Activated CD8-positive, alpha-beta memory T cell treated with anti-CD3 and anti-CD28 coated beads, Interleukin-2, amount 50 U/mL, for 48 hours (primary cell): ENCODE measurements around the gene SGPP2.
"Not testable (repeated sequence)": the region's sequence is repeated elsewhere in the genome, so short reads cannot be mapped to it uniquely, and the experiment has no call there.

Experiments
- DNase-seq: peaks from one replicate; pipeline ENCODE4 v3.0.0-alpha.2; 2020

Gene SGPP2

GRCh38 chr2:222424276-222424728 lies at the start of gene SGPP2:
Gene SGPP2, plus strand, starts transcription at chr2:222424543. Its CDS starts 60 bp downstream, at chr2:222424603.
- peak; percentile 59 for DNase-seq

- no peak for DNase-seq
These were observed 48.5 kb upstream of the SGPP2 start for GRCh38 chr2:222375798-222376197.

GRCh38 chr2:222380456-222380855 lies 43.9 kb upstream of the SGPP2 start:
- no peak for DNase-seq

GRCh38 chr2:222381566-222381965 lies 42.8 kb upstream of the SGPP2 start:
- no peak for DNase-seq

- no peak for DNase-seq
These were observed 41.1 kb upstream of the SGPP2 start for GRCh38 chr2:222383255-222383654.

GRCh38 chr2:222391743-222392285 lies 32.5 kb upstream of the SGPP2 start:
- no peak for DNase-seq

GRCh38 chr2:222393733-222394267 lies 30.5 kb upstream of the SGPP2 start:
- no peak for DNase-seq

GRCh38 chr2:222398446-222398885 lies 25.9 kb upstream of the SGPP2 start:
- no peak for DNase-seq

GRCh38 chr2:222399038-222399783 lies 25.1 kb upstream of the SGPP2 start:
- no peak for DNase-seq

- DNase-seq, result no peak
These were observed 20.0 kb upstream of the SGPP2 start for GRCh38 chr2:222404151-222404905.

- DNase-seq, result no peak
These were observed 15.7 kb upstream of the SGPP2 start for GRCh38 chr2:222408684-222409083.

- DNase-seq, result no peak
These were observed 13.8 kb upstream of the SGPP2 start for GRCh38 chr2:222410534-222410933.

- DNase-seq, result not testable (repeated sequence)
These were observed 12.0 kb upstream of the SGPP2 start for GRCh38 chr2:222412334-222412733.

GRCh38 chr2:222413295-222413911 lies 10.9 kb upstream of the SGPP2 start:
- DNase-seq, result no peak

GRCh38 chr2:222418739-222419138 lies 5.6 kb upstream of the SGPP2 start:
- no peak for DNase-seq

GRCh38 chr2:222420508-222420907 lies 3.8 kb upstream of the SGPP2 start:
- no peak for DNase-seq

- DNase-seq, result no peak
These were observed 2.7 kb upstream of the SGPP2 start for GRCh38 chr2:222421626-222422025.

- no peak for DNase-seq
These were observed 1.2 kb upstream of the SGPP2 start for GRCh38 chr2:222423186-222423585.

- peak; percentile 69 for DNase-seq
These were observed 589 bp upstream of the SGPP2 start for GRCh38 chr2:222423632-222424275.

- peak; percentile 60 for DNase-seq
These were observed 657 bp downstream of the SGPP2 start for GRCh38 chr2:222424729-222425671.

GRCh38 chr2:222427646-222428301 lies 3.4 kb downstream of the SGPP2 start:
- DNase-seq, result no peak
